Caco-2 (cell line): ENCODE measurements around the gene PEX14. TPM values are rescaled to one million over a fixed set of nuclear protein-coding genes. Genes with fewer than 3 reads are reported as not detected.

ENCODE experiments used
- BruUV-seq: library from RNA; stranded (reverse); fragments of 400-500 nt; replicated peaks from 2 replicates; lab custom pipeline; 2021; lab: Mats Ljungman, UMichigan
- CTCF ChIA-PET: fragments of 300-600 bp; sonication (Branson Sonifier 250); formaldehyde crosslinking; loops from one replicate; lab custom pipeline; 2022; ENCODE audit warnings: antibody characterized with exemption; lab: Charles Lee
- POLR2A ChIA-PET: fragments of 300-600 bp; sonication (Branson Sonifier 250); formaldehyde crosslinking; loops from one replicate; lab custom pipeline; 2022; ENCODE audit warnings: antibody characterized with exemption; lab: Charles Lee
- DNase-seq, 2 experiments: peaks; one replicate each; pipeline versions ENCODE4 v3.0.0 to v3.0.0-alpha.2; 2020 to 2022
- H3K27me3 ChIP-seq: replicated peaks from 2 replicates; pipeline ENCODE4 v1.6.0; 2011; ENCODE audit warnings: low read length; ENCODE audit not compliant: control insufficient read depth, insufficient read depth
- H3K36me3 ChIP-seq: 2 replicates; pipeline ENCODE4 v1.5.1; 2011; ENCODE audit warnings: low read length; ENCODE audit not compliant: control insufficient read depth, insufficient read depth
- H3K4me1 ChIP-seq: fragments of 250-450 bp; sonication (Bioruptor Pico); 2 replicates; pipeline ENCODE4 v1.5.1; 2020; ENCODE audit warnings: mild to moderate bottlenecking
- H3K4me3 ChIP-seq: 2 replicates; pipeline ENCODE4 v1.5.1; 2011; ENCODE audit warnings: low read depth, mild to moderate bottlenecking, control low read depth, low read length
- H3K9me3 ChIP-seq: fragments of 250-450 bp; sonication (Bioruptor Pico); 2 replicates; pipeline ENCODE4 v1.5.1; 2020; ENCODE audit warnings: mild to moderate bottlenecking, moderate library complexity
- H3K27ac Mint-ChIP-seq: one replicate; pipeline ENCODE4 v1.8.0; 2022; ENCODE audit warnings: mixed read lengths; ENCODE audit not compliant: unreplicated experiment
- H3K27me3 Mint-ChIP-seq: one replicate; pipeline ENCODE4 v1.8.0; 2022; ENCODE audit warnings: mixed read lengths; ENCODE audit not compliant: insufficient read depth, unreplicated experiment
- H3K36me3 Mint-ChIP-seq: one replicate; pipeline ENCODE4 v1.8.0; 2022; ENCODE audit warnings: mild to moderate bottlenecking, mixed read lengths; ENCODE audit not compliant: insufficient read depth, unreplicated experiment
- H3K4me1 Mint-ChIP-seq: one replicate; pipeline ENCODE4 v1.8.0; 2022; ENCODE audit warnings: low read depth, mixed read lengths; ENCODE audit not compliant: unreplicated experiment
- H3K4me3 Mint-ChIP-seq: one replicate; pipeline ENCODE4 v1.8.0; 2022; ENCODE audit warnings: mild to moderate bottlenecking, moderate library complexity, mixed read lengths; ENCODE audit not compliant: unreplicated experiment
- H3K9me3 Mint-ChIP-seq: one replicate; pipeline ENCODE4 v1.8.0; 2022; ENCODE audit warnings: mixed read lengths; ENCODE audit not compliant: unreplicated experiment
- CTCF ChIP-seq, 2 experiments: fragments of 200-600 bp in 1 of 2; IDR thresholded peaks; 1 replicate in 1 of 2; 2 replicates in 1 of 2; pipeline versions ENCODE4 v1.5.1 to v1.8.0; 2011 to 2022; ENCODE audit warnings: antibody characterized with exemption in 1 of 2, control low read depth in 1 of 2, inconsistent platforms in 1 of 2, low read depth in 1 of 2, low read length in 1 of 2, mild to moderate bottlenecking in 1 of 2, moderate library complexity in 1 of 2; ENCODE audit not compliant: insufficient read depth in 1 of 2, severe bottlenecking in 1 of 2, unreplicated experiment in 1 of 2
- intact Hi-C: fragments of 100-400 bp; cut with micrococcal nuclease; formaldehyde crosslinking; loops from one replicate; pipeline ENCODE4 v1.10.0; 2022; ENCODE audit not compliant: unreplicated experiment
- total RNA-seq: library from RNA; stranded (reverse); gene quantifications from 2 replicates; pipeline ENCODE4 v1.2.3, GENCODE V29; 2022

Gene PEX14
- total RNA-seq, 1 experiment from 2014 or later = 22.2 TPM

GRCh38 chr1:10608690-10609089, 133.9 kb downstream of the PEX14 start:
- ChIA-PET POLR2A (no interaction called here), CTCF (interaction anchor here (0.6 kb wide), 1 partner anchor 114 kb away, joined by 3 read pairs; no protein-coding TSS in a partner anchor)
- Mint-ChIP-seq H3K4me3 (no peak overlapping the region), H3K9me3 (no peaks in the 10 kb centered on the region), H3K36me3 (no peaks in the 10 kb centered on the region), H3K27me3 (no peaks in the 10 kb centered on the region), H3K4me1 (no peaks in the 10 kb centered on the region), H3K27ac (no peak overlapping the region)
- DNase-seq = no peak
- Histone ChIP-seq H3K4me1 (no peaks in the 10 kb centered on the region), H3K4me3 (no peak overlapping the region), H3K9me3 (no peaks in the 10 kb centered on the region), H3K36me3 (no peaks in the 10 kb centered on the region; the same call in 1 of the 2 replicates), H3K27me3 (no peaks in the 10 kb centered on the region)
- BruUV-seq = no TSS peak
- intact Hi-C loops = no loop called here
- no peak for TF ChIP-seq CTCF (IDR thresholded peaks at IDR 0.05; ENCODE audit: insufficient read depth in 1 of 2, low read depth in 1 of 2, low read length in 1 of 2, severe bottlenecking in 1 of 2, unreplicated experiment in 1 of 2)

GRCh38 chr1:10610901-10611600, 136.3 kb downstream of the PEX14 start:
- Histone ChIP-seq H3K4me3 (no peak overlapping the region), H3K9me3 (no peaks in the 10 kb centered on the region), H3K4me1 (no peaks in the 10 kb centered on the region), H3K27me3 (no peaks in the 10 kb centered on the region), H3K36me3 (no peaks in the 10 kb centered on the region; the same call in 1 of the 2 replicates)
- ChIA-PET POLR2A (no interaction called here), CTCF (no interaction called here)
- H3K9me3 Mint-ChIP-seq = no peaks in the 10 kb centered on the region
- intact Hi-C loops = no loop called here
- no TSS peak for BruUV-seq
- no peaks in the 10 kb centered on the region for H3K36me3 Mint-ChIP-seq
- no peak overlapping the region for H3K27ac Mint-ChIP-seq
- H3K27me3 Mint-ChIP-seq = no peaks in the 10 kb centered on the region
- H3K4me1 Mint-ChIP-seq = no peaks in the 10 kb centered on the region
- no peak overlapping the region for H3K4me3 Mint-ChIP-seq
- no peak for TF ChIP-seq CTCF (IDR thresholded peaks at IDR 0.05; ENCODE audit: insufficient read depth in 1 of 2, low read depth in 1 of 2, low read length in 1 of 2, severe bottlenecking in 1 of 2, unreplicated experiment in 1 of 2)
- no peak for DNase-seq

GRCh38 chr1:10612436-10613160, 137.8 kb downstream of the PEX14 start:
- BruUV-seq = no TSS peak
- no peak for TF ChIP-seq CTCF (IDR thresholded peaks at IDR 0.05; ENCODE audit: insufficient read depth in 1 of 2, low read depth in 1 of 2, low read length in 1 of 2, severe bottlenecking in 1 of 2, unreplicated experiment in 1 of 2)
- no peaks in the 10 kb centered on the region for H3K36me3 Mint-ChIP-seq
- no peaks in the 10 kb centered on the region for H3K9me3 Mint-ChIP-seq
- no peak overlapping the region for H3K27ac Mint-ChIP-seq
- Histone ChIP-seq H3K36me3 (no peaks in the 10 kb centered on the region; the same call in 1 of the 2 replicates), H3K4me1 (no peaks in the 10 kb centered on the region), H3K4me3 (no peak overlapping the region), H3K27me3 (no peaks in the 10 kb centered on the region), H3K9me3 (no peaks in the 10 kb centered on the region)
- CTCF ChIA-PET = no interaction called here
- DNase-seq = no peak
- intact Hi-C loops = no loop called here
- POLR2A ChIA-PET = no interaction called here
- H3K27me3 Mint-ChIP-seq = no peaks in the 10 kb centered on the region
- H3K4me3 Mint-ChIP-seq = no peak overlapping the region
- H3K4me1 Mint-ChIP-seq = no peaks in the 10 kb centered on the region
